Uterus (tissue), 2 donors: ENCODE measurements around the gene ADH5.

ENCODE experiments used
- POLR2A ChIP-seq, 2 donors: fragments of 450-650 bp; IDR thresholded peaks; one replicate each; pipeline ENCODE4 v1.6.1; 2016; ENCODE audit warnings: antibody characterized with exemption in 2 of 2, mild to moderate bottlenecking in 1 of 2, moderate library complexity in 1 of 2
- TF ChIP-seq, protein P1 (sequence below), 4 experiments: fragments of 200-600 bp in 2 of 4; fragments of 450-650 bp in 2 of 4; sonication (generic) in 2 of 4; IDR thresholded peaks; one replicate each; pipeline ENCODE4 v1.5.1; 2016 to 2019; ENCODE audit warnings: antibody characterized with exemption in 4 of 4, mild to moderate bottlenecking in 2 of 4, moderate library complexity in 1 of 4

DNA sequence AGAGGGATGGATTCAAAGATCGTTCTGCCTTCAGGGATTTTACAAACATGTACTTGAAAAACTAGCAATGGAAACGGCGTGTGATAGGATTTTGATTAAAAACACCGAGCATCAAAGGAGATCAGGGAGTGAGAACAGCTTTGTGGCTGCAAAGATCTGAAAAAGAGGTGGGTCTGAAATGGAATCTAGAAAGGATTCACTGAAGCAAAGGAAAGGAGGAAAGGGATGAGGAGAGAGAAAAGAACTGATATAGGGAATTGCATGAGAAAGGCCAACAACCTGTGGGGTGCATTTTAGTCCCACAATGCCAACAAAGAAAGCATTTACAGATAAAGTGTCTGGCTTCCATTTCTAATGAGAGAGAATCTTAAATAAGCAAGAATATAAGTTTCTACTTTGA lies 32.4 kb upstream of the ADH5 start:
- TF ChIP-seq POLR2A (IDR thresholded peaks at IDR 0.05): no peak
- TF ChIP-seq, protein P1, sequence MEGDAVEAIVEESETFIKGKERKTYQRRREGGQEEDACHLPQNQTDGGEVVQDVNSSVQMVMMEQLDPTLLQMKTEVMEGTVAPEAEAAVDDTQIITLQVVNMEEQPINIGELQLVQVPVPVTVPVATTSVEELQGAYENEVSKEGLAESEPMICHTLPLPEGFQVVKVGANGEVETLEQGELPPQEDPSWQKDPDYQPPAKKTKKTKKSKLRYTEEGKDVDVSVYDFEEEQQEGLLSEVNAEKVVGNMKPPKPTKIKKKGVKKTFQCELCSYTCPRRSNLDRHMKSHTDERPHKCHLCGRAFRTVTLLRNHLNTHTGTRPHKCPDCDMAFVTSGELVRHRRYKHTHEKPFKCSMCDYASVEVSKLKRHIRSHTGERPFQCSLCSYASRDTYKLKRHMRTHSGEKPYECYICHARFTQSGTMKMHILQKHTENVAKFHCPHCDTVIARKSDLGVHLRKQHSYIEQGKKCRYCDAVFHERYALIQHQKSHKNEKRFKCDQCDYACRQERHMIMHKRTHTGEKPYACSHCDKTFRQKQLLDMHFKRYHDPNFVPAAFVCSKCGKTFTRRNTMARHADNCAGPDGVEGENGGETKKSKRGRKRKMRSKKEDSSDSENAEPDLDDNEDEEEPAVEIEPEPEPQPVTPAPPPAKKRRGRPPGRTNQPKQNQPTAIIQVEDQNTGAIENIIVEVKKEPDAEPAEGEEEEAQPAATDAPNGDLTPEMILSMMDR (IDR thresholded peaks at IDR 0.05): no peak
